ENCODE results near the gene TRABD2B.

DNA sequence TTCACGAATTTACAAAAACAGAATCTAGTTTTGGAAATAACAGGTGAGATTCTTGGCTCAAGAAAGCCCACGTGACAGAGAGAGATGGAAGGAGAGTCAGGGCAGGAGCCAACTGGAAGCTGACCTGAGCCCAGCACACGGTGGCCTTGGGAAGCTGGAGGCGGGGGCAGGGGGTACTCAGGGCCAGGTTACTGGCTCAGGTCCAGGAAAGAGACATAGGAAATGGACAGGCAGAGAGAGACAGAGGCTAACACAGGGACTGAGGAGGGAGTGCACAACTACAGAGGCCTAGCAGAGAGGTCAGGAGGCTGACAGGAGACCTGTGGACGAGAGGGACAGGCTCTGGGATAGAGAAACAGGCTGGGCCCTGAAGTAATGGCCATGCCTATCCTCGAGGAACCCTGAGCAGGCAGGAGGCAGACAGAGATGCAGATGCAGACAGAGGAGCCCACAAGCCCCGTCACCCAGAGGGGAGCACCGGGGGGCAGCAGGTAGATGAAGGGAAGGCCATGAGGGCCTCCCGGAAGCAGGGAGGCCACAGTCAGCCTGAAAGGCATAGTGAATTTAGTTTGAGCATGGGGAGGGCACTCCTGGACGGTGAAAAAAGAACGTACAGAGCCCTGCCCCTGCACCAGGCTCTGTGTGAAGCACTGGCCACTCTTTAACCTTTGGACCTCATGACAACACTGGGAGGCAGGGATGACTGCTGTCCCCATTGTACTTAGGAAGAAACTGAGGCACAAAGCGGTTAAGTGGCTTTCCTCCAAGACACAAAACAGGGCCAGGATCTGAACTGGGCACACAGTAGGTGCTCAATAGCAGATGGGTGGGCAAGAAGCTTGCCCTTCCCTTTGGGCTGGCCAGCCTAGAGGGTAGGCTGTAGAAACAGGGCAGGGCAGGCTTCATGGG, 230.1 kb downstream of the TRABD2B start:
- TF ChIP-seq, protein P1, sequence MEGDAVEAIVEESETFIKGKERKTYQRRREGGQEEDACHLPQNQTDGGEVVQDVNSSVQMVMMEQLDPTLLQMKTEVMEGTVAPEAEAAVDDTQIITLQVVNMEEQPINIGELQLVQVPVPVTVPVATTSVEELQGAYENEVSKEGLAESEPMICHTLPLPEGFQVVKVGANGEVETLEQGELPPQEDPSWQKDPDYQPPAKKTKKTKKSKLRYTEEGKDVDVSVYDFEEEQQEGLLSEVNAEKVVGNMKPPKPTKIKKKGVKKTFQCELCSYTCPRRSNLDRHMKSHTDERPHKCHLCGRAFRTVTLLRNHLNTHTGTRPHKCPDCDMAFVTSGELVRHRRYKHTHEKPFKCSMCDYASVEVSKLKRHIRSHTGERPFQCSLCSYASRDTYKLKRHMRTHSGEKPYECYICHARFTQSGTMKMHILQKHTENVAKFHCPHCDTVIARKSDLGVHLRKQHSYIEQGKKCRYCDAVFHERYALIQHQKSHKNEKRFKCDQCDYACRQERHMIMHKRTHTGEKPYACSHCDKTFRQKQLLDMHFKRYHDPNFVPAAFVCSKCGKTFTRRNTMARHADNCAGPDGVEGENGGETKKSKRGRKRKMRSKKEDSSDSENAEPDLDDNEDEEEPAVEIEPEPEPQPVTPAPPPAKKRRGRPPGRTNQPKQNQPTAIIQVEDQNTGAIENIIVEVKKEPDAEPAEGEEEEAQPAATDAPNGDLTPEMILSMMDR (IDR thresholded peaks at IDR 0.05; ENCODE audit: borderline replicate concordance, extremely low read depth, low read length, poor library complexity, severe bottlenecking) = no peak
- no peak for TF ChIP-seq EZH2 (IDR thresholded peaks at IDR 0.05; ENCODE audit: borderline replicate concordance, low read depth, low read length, severe bottlenecking)

All from DND-41 (cell line).